GM18858 (cell line): ENCODE measurements around the gene PLXNA1.
A peak's percentile ranks its signal among the peaks of the same experiment; 100 is the strongest.

Source experiments
- ATAC-seq: cut with Tn5 transposase; IDR thresholded peaks from one replicate; pipeline ENCODE4 v1.9.1; 2021; ENCODE audit not compliant: unreplicated experiment

The PLXNA1 gene

DNA sequence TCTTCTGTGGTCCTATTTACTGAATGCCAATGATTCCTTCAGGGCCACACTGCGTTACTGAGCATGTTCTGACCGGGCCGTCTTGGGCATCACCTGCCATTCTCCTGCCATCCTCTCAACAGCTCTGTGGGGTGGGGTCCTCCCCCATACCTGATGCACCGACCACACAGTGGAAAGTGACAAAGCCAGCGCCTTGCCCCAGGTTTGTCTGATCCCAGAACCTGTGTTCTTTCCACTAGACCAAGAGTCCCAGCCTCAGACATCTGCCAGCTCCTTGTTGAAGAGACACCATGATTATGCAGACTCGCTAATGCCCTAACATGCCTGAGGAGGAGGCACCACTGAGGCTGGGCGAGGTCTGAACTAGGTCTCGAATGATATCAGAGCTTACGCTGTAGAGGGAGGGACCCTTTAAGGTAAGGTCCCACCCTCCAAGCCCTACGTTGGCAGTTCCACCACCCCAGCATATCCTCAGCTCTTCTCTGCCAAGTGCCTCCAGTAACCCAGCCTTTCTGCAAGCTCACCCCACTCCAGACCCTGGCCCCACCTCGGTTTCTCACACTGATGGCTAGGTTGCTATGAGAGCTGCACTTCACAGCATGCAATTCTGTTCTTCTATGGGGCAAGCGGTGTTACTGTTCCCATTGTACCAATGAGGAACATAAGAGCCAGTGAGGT, 29.8 kb upstream of the PLXNA1 start:
- ATAC-seq: no peak

DNA sequence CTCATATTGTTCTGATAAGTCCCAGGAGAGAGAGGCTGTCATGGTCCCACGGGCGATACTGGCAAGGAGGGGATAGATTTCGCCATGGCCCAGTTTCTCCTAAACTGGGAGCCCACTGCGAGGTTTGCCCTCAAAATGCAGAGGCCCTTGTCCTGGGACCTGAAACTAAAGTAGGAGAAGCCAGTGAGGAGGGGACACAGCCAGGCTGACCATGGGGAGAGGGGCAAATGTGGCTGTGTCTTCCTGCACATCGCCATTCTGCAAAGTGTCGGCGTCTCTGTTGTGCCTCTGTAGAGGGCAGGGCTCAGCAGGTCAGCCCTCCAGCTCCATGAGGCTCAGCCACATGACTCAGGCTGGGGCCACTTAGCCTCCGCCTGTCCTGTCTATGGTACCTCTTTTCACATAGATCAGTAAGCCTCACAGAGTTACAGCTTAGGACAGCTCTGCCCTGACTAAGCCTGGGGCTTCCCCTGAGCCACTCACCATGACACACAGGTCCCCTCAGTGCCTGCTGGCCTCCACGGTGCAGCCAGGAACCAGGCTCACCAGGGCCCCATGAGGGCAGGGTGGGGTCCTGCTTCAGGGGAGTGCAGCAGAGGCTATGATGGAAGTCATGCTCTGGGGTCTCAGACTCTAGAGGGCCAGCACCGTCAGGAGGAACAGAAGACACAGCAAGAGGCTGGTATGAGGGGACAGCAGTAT, 28.6 kb upstream of the PLXNA1 start:
- peak; percentile 45 for ATAC-seq

DNA sequence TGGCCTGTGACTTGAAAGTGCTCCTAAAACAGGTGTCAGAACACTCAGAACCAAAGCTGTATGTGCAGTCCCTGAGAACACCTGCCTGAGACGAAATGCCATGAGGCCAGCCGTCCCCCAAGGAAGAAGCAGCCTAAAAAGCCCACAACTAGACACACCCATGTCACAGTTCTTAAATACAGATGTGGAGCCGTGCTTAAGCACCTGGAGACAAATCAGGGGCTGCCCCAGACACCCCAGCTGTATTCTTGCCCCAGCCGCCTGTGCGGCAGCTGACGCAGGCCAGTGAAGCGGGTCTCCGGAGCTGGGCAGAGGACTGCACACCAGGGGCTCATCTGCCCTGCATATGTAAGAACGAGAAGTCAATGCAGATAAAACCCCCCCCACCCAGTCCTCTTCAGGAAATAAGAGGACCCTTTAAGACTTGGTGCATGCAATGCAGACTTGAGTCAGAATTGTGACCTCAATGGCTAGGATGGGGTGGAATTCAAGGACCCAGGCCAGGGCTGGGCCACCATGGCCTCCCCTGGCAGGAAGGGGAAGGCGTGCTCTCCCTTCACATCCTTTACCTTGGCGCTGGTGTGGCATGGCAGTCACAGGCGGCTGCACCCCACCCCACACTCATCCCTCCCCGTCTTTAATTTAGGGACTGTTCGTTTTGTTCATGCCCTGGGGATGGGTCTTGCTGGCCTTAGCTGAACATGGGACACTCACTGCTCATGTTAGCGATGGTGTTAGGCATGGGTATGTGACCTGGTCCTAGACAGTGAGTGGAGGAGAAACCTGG, 27.7 kb upstream of the PLXNA1 start:
- ATAC-seq: peak; percentile 58

DNA sequence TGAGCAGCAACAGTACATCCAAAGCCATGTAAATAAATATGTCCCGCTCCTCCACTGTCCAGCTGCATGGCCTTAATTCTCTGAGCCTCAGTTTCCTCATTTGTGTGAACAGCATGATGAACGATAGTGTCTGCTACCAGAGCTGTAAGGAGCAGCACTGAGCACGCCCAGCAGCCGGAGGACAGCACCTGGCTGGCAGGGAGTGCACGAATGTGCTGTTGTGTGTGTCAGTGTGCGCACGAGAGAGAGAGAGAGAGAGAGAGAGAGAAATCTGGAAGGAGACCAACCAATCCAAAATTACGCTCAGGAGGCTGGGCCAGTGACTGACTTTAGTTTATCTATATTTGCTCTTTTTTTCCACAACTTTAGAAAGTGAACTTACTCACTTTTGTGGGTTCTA, 26.6 kb upstream of the PLXNA1 start:
- ATAC-seq: no peak

DNA sequence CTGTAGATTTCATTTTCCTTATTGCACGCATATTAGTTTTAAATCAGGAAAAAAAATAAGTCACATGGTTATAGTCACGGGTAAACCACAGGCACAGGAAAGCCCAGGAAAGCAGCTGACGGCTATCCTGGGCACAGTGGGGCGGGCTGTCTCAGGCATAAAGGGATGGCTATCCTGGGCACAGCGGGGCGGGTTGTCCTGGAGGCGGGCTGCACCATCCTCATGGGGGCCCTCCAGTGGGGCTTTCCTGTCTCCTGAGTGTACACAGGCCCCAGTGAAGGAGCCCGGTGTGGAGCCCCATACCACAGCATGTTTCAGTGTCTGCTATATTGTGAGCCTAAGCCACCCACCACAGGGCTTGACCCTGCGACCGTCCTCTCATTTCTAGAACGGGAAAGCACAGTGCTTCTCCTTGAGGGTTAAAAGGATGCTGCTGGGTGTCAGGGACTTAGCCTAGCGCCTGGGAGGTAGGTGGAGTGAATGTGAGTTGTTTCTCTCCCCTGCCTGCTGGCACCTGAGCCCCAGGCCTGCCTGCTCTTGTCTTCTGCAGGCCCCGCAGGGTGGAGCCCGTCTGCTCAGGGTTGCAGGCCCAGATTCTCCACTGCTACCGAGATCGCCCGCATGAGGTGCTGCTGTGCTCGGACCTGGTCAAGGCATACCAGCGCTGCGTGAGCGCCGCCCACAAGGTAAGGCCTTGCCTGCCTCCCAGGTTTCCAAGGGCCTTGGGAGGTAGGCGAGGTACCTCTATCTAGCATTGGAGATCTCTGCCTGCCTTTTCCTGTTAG, 25.9 kb upstream of the PLXNA1 start:
- no peak for ATAC-seq

DNA sequence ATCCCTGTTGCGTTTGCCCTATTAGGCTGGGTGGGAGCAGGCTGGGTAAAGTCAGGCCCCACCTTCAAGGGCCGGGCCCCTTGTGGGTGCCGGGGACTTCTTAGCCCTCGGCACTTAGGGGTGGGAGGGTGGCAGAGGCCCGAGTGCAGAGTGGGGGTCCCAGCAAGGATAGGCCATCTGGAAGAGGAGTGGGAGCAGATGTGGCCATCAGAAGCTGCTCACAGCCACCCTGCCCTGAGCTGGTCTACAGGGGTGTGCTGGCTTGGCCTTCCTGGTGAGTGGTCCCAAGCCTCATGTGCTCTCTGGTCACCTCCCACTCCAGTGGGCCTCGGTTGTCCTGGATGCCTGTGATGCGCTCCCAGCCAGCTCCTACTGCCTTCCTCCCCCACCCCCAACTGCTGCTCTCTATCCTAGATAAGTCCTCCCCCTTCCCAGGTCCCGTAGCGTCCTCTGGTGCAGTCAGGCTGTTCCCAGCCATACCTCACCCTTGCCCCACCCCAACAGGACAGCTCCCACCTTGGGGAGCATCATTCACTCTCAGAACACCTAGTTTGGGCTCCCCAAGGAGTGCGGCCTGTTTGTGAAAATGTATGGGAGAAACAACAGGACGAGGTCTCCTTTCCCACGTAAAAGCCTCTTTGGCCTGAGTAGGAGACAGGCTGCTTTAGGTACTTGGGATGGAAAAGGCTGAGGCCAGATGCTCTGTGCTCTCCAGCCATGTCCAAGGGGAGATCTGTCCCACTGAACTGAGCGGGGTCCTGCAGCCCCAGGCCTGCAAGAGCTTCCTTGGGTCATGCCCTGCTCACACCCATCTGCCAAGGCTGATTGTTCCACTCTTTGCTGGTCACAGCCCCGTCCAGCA, 24.9 kb upstream of the PLXNA1 start:
- ATAC-seq: no peak

DNA sequence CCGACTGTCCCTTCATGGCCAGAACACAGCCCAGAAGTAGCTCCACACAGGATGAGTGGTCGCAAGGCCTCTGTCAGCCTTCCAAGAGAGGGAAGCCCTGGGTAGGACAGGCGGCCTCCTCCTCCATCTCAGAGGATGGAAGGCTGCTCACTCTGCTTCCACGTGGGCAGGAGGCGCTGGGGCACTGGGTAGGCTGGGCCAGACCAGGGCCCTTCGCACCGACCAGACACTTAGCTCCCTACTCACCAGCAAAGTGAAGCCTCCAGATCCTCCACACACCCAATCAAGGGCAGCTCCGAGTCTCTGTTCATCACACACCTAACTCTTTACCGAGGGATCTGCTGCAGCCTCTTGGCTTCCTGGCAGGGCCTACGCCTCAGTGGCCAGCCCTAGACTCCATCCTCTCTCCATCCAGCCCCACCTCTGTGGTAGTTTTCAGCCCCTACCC, 24.3 kb upstream of the PLXNA1 start:
- ATAC-seq: no peak

DNA sequence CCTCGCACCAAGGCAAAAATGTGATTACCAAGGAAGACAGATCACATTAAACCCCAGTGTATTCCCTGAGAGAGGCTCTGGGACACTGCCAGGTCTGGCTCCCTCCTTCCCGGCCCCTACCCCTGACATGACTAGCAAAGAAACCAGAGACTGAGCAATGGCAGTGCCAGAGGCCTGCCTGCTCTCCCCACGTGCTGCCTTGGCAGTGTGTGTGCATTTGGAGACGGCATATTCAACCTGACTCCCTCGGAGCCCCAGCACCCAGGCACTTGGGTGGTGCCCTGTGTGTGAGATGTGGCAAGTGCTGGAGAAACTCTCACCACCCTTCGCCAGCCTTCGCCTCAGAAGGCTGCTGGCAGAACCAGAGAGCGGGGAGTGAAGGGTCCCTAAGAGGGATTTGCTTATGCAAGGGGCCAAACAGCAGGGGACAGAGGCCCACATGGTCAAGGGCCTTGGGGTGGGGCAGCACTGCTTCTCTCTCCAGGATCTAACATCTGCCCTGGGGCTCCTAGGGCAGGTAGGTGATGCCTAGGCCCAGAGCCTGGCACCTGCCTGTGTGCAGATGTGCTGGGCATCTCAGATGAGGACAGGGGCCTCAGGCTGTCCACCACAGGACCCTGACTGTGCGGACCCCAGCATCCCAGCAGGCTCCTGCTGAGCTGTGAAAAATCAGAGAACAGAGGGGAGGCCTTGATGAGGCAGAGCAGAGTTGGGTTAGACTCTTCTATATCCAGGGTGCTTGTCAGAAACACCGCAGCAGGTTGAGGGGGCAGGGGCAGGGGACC, 23.6 kb upstream of the PLXNA1 start:
- no peak for ATAC-seq

DNA sequence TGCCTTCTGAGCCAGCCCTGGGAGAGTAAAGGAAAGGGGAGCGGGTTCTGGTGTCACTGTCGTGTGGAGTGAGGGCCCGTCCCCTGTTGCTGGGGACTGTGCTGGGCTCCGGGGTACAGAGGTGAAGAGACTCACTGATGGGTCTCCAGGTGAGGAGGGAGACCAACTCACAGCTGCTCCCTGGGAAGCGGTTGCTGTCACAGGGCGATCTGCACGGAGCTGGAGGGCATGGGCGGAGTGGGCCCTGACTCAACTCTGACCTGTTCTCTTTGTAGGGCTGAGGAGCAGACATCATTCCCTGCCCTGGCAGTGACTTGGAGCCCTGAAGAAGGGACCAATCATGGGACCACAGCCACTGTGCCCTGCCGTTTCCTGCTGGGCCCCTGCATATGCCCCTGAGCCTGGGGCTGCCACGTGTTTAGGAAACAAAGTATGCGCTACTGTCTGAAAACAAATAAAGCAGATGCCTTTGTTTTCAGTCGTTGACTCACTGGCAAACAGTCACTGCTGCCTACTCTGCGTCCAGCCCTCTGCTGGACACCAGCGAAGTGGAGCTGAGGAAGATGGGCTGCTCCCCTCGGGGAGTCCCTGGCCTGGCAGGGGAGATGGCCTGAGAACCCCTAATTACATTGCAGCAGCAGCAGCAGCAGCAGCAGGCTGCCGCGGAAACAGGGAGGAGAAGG, 22.9 kb upstream of the PLXNA1 start:
- ATAC-seq: no peak

DNA sequence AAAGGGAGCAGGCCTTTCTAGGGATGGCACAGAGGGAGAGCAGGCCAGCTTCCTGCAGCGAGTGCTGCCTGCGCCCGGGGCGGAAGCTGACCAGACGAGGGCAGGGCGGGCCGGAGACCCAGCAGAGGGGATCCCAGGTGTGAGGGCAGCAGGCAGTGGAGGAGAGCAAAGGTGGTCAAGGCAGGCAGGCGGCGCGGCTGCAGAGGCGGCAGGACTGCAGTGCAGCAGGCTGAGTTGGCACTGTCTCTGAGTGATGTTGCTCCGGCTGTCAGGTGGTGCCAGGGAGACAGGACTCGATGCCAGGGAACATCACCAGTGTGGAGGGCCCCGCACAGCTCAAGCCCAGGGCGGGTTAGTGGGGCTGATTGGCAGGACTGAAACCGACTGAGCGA, 22.3 kb upstream of the PLXNA1 start:
- ATAC-seq: no peak

DNA sequence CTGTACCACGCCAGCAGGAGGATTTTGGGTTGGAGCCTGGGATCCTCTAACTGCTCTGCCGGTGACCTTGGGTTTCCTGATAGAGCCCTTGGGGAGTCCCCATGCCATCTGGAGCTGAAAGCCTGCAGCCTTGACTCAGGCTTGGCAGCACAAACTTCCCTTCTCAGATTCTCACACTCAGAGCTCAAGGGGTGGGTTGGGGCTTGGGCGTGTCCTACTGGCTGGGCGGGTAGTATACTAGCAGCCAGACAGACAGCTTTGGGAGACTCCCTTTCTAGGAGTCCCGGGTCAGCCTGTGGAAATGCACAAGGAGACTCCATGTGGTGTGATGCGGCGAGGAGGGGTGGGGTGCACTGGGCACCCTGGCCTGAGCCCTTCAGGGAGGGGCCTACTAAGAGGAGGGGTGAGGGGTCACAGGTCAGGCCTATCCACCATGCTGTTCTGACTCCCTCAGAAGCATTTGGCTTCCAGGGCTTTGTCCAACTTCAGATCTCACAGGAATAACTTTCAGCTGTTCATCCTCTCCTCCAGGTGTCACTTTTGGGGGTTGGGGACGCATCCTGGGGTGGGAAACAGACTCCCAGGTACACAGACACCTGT, 21.6 kb upstream of the PLXNA1 start:
- no peak for ATAC-seq

DNA sequence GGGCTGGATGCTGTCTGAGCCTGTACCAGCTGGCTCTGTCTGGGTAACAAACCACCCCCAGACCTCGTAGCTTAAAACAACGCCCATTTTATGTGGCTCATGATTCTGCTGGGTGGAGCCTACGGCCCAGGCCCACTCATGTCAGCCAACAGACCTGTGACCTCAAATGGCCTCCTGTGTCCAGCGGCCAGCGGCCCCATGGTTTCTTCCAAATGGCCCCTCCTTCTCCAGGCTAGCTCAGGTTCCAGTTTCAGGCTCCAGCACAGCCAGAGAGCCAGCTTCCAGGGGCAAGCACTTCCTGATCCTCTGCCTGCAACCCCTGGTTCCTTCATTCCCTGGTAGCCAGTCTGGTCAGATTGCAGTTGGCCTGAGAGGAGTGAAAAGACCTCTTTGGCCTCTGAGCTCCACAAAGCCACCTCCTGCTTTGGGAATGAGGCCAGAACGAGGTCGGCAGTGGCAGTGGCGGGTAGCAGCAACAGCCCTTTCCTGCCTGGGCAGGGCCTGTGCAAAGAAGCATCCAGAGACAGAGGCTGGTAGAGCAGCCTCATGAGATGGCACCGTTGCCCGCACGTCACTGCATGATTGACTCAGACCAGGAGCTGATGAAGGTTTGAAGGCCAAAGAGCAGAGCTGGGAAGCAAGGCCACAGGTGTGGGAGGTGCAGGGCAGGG, 21.0 kb upstream of the PLXNA1 start:
- ATAC-seq: no peak

DNA sequence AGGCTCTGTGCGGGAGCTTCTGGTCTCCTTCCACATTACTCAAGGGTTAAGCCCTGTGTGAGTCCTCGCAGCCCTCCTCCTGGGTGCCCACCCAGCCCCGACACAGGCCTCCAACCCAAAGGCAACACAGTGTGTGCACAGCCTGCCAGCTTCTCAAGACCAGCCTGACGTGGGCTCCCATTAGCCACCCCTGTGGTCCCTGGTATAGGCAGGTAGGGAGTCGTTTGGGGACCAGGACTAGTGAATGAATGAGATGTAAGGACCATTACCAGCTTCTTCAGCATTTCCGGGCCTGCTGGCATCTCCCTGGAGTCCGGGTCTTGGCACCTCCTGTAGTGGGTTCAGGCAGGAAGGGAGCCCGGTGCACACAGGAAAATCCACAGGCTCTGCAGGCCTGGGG, 20.2 kb upstream of the PLXNA1 start:
- ATAC-seq: no peak

DNA sequence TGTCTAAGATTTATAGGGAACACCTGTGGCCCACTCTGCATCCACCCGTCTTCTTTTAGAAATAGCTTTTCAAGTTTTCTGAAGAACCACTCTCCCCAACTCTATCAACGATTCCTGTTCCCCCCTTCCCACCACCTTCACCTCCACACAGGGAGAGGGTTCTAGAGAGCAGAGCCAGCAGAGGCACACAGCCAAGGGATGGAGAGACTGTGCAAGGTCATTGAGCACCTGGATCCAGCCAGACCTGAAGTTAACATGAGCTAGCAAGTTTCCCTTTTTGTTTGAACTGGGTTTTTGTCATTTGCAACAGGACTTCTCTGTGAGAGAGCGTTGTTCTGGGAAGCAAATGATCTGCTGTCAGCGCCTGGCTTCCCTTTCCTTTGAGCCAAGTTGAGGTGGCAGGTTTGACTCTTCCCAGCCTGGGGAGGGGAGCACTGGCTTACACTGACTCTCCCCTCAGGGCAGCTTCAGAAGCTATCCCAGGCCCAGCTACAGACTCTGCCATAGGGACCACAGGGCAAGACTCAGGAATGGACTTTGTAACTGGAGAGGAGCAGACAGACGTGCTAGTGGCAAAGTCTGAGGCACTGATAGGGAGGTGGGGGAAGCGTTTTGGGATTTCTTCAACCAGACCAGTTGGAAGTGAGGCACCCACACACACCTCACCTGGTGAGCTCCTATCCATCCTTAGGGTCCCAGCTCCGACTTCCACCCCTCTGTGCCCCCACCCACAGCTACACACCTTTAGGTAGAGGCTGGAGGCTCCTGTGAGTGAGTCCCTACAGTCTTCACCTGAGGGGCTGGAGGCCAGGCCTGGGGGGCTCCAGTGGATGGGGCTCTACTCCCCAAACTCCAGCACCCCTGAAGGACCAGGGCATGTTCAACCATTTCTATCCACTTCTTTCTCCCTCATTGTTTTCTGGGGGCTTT, 19.4 kb upstream of the PLXNA1 start:
- ATAC-seq: no peak

DNA sequence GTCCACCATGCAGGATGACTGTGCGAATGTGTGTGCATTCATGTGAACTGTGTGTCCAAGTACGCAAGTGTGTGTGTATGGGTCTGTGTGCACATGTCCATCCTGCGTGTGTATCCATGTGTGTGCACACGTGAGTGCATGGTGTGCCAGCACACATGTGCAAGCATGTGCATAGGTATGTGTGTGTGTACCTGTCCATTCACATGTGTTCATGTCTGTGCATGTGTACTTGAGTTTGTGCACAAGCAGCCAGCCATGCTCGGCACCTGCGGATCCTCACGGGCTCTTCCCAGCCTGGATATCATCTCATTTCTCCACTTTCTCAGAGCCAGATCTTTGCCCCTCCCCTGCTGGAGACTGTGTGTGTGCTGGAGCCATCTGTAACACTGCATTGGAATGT, 18.7 kb upstream of the PLXNA1 start:
- no peak for ATAC-seq

DNA sequence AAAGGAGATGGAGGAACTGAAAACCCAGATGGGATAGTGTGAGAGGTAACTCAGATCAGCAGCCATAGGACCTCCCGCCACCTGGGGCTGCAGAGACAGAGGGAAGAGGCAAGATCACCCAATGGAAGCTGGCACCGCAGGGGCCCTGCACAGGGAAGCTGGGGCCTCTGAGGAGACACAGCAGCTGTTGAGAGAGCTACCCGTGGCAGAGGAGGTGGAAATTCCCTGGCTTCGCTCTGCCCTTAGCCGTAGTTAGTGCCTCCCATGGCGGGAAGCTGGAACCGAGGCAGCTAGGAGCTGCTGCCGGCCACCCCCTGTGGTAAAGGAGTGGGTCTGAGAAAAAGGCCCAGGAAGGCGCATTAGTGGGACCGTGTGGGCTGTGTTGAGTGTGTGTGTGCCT, 18.0 kb upstream of the PLXNA1 start:
- no peak for ATAC-seq

DNA sequence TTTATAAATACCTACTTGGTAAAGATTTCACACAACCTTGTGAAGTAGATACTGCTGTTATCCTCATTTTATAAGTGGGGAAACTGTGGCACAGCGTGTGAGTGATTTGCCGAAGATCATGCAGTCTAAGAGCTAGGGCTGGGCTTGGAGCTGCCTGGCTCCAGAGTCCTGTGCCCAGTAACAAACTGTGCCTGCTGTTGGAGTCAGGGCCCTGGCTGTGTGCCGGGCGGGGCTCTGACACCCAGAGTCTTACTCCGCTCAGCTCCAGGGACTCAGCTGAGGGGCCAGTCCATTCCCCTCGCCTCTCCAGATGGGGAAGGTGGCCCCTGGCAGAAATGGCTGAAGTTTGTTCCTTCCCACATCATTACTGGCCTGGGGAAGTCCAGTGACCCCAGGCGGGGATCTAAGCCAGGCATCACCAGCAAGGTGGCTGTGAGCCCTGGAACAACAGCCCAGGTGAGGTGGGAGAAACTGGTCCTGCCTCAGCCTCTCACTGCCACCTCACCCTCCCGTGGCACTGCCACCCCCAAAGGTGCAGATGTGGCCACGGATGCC, 17.3 kb upstream of the PLXNA1 start:
- ATAC-seq: no peak
